ENCODE results near the gene FUBP3.

DNA sequence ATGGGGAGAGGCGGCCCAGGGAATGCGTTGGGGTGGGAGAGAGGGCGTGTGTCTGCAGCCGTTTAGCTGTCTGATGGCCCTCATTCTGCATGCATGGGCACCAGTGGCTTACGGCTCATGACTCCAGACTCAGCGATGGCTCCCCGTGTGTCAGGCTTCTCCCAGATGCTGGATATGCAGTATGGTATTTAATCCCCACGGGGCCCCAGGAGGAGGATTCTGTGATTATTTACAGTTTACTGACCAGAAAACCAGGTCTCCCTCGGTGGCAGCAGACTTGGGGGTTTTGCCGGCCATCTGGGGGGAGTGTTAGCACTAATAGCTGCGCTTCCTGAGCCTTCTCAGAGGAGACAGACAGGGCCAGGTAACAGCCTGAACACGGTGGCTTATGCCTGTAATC is 89.3 kb downstream of the FUBP3 start:
- TF ChIP-seq CTCF (IDR thresholded peaks at IDR 0.05) (no peak), EP300 (IDR thresholded peaks at IDR 0.05) (no peak), POLR2AphosphoS5 (IDR thresholded peaks at IDR 0.05) (no peak), POLR2A (IDR thresholded peaks at IDR 0.05) (no peak)

Measured in gastroesophageal sphincter (tissue), 3 donors.